T-cell (primary cell): ENCODE data around the gene STK32C. TPM values are rescaled to one million over a fixed set of nuclear protein-coding genes. Genes with fewer than 3 reads are reported as not detected.
A peak's percentile ranks its signal among the peaks of the same experiment; 100 is the strongest.
"Not testable (repeated sequence)": the region's sequence is repeated elsewhere in the genome, so short reads cannot be mapped to it uniquely, and the experiment has no call there.

Source experiments
- ATAC-seq, 4 experiments: fragments of 200-7000 bp in 3 of 4; fragments of 150-1000 bp in 1 of 4; cut with Tn5 transposase; replicated peaks in 1 of 4; 1 replicate in 3 of 4; 2 replicates in 1 of 4; pipeline ENCODE4 v1.10.0; 2021; ENCODE audit warnings: moderate library complexity in 3 of 4, mild to moderate bottlenecking in 2 of 4, moderate number of reproducible peaks in 1 of 4
- CTCF ChIA-PET, 2 donors: fragments of 300-600 bp; sonication (Branson Sonifier 250); formaldehyde crosslinking; loops; one replicate each; lab custom pipeline; 2022; ENCODE audit warnings: antibody characterized with exemption in 2 of 2; lab: Charles Lee
- POLR2A ChIA-PET, 2 donors: fragments of 300-600 bp; sonication (Branson Sonifier 250); formaldehyde crosslinking; loops; one replicate each; lab custom pipeline; 2022; ENCODE audit warnings: antibody characterized with exemption in 2 of 2; lab: Charles Lee
- DNase-seq, 35 experiments: peaks; one replicate each; pipeline versions ENCODE4 v3.0.0 to v3.0.0-alpha.2; 2013 to 2023
- H3K27ac ChIP-seq: one replicate; pipeline ENCODE4 v1.5.1; 2013; ENCODE audit warnings: low read length
- H3K27me3 ChIP-seq, 2 experiments: replicated peaks in 1 of 2; 1 replicate in 1 of 2; 2 replicates in 1 of 2; pipeline versions ENCODE4 v1.6.1 to v1.7.0; 2013; ENCODE audit warnings: low read length in 1 of 2, mixed read lengths in 1 of 2; ENCODE audit not compliant: control insufficient read depth in 2 of 2, insufficient read depth in 2 of 2; ENCODE audit errors: extremely low read depth in 1 of 2
- H3K36me3 ChIP-seq, 2 donors: 1 replicate in 1 of 2; 2 replicates in 1 of 2; pipeline versions ENCODE4 v1.6.1 to v1.7.0; 2013; ENCODE audit warnings: low read length in 1 of 2; ENCODE audit not compliant: control insufficient read depth in 2 of 2, insufficient read depth in 1 of 2; ENCODE audit errors: extremely low read depth in 1 of 2
- H3K4me1 ChIP-seq, 2 experiments: 1 replicate in 1 of 2; 2 replicates in 1 of 2; pipeline versions ENCODE4 v1.6.1 to v1.7.0; 2013; ENCODE audit warnings: low read length in 2 of 2, mixed read lengths in 1 of 2; ENCODE audit not compliant: insufficient read depth in 2 of 2, control insufficient read depth in 1 of 2; ENCODE audit errors: extremely low read depth in 1 of 2
- H3K4me3 ChIP-seq, 2 donors: 1 replicate in 1 of 2; 2 replicates in 1 of 2; pipeline versions ENCODE4 v1.5.1 to v1.7.0; 2013; ENCODE audit warnings: mild to moderate bottlenecking in 2 of 2, low read length in 1 of 2, moderate library complexity in 1 of 2; ENCODE audit not compliant: control insufficient read depth in 1 of 2; ENCODE audit errors: extremely low read depth in 1 of 2
- H3K9me3 ChIP-seq: 2 replicates; pipeline ENCODE4 v1.7.0; 2013
- H3K27ac Mint-ChIP-seq, 2 donors: one replicate each; pipeline ENCODE4 v1.8.0; 2020 to 2021; ENCODE audit warnings: mild to moderate bottlenecking in 2 of 2, mixed read lengths in 2 of 2
- H3K27me3 Mint-ChIP-seq, 2 donors: one replicate each; pipeline ENCODE4 v1.8.0; 2021 to 2022; ENCODE audit warnings: mixed read lengths in 2 of 2
- H3K36me3 Mint-ChIP-seq: one replicate; pipeline ENCODE4 v1.8.0; 2021; ENCODE audit warnings: mixed read lengths
- H3K4me1 Mint-ChIP-seq, 3 donors: one replicate each; pipeline ENCODE4 v1.8.0; 2020 to 2022; ENCODE audit warnings: mixed read lengths in 3 of 3, mild to moderate bottlenecking in 1 of 3
- H3K4me3 Mint-ChIP-seq, 3 donors: one replicate each; pipeline ENCODE4 v1.8.0; 2020 to 2022; ENCODE audit warnings: mild to moderate bottlenecking in 3 of 3, mixed read lengths in 3 of 3, moderate library complexity in 3 of 3
- H3K9me3 Mint-ChIP-seq, 3 donors: one replicate each; pipeline ENCODE4 v1.8.0; 2020 to 2022; ENCODE audit warnings: mixed read lengths in 3 of 3
- WGBS: methylation state at CpG from one replicate; pipeline ENCODE4 v1.1.5; 2013; ENCODE audit warnings: missing lambda C conversion rate; ENCODE audit not compliant: insufficient coverage; 5-methylcytosine and 5-hydroxymethylcytosine counted together
- total RNA-seq, 35 experiments: library from RNA in 6 of 35; stranded (reverse) in 6 of 35; fragments of 120-200 nt in 1 of 35; gene quantifications; one replicate each; pipeline versions ENCODE4 v1.2.1 to v1.2.4 and lab custom pipeline; 2013 to 2026

The STK32C gene
- total RNA-seq, 5 donors from 2014 or later (not counting 1 experiment from before 2014, with no cell fraction given): 5.8 to 16.4 (median 12.2) TPM

- Histone ChIP-seq H3K4me3 (no peak overlapping the region), H3K9me3 (no peaks in the 10 kb centered on the region), H3K4me1 (peaks cover 0 to 8% of the 10 kb centered on the region in 2 experiments), H3K27me3 (peaks cover 0 to 3% of the 10 kb centered on the region in 2 experiments), H3K36me3 (no peaks in the 10 kb centered on the region), H3K27ac (no peak overlapping the region)
- H3K4me3 Mint-ChIP-seq: no peak overlapping the region
- ChIA-PET POLR2A (no interaction called here), CTCF (no interaction called here)
- H3K9me3 Mint-ChIP-seq: peaks cover 0 to 4% (median 0%) of the 10 kb centered on the region in 3 donors
- no peaks in the 10 kb centered on the region for H3K27me3 Mint-ChIP-seq
- peaks cover 8% of the 10 kb centered on the region for H3K36me3 Mint-ChIP-seq
- DNase-seq (peak; percentile 17 to 72 (median 50)), ATAC-seq (peak; percentile 66 to 95 (median 86))
- WGBS: 51% methylated on average over 16 of the region's 16 CpGs
- H3K27ac Mint-ChIP-seq: no peak overlapping the region
- peaks cover 0 to 1% (median 0%) of the 10 kb centered on the region in 3 donors for H3K4me1 Mint-ChIP-seq
These were observed 84.6 kb downstream of the STK32C start for GRCh38 chr10:132223156-132223590.

- Histone ChIP-seq H3K36me3 (no peaks in the 10 kb centered on the region), H3K4me1 (peaks cover 0 to 8% of the 10 kb centered on the region in 2 experiments), H3K27ac (no peak overlapping the region), H3K27me3 (peaks cover 0 to 3% of the 10 kb centered on the region in 2 experiments), H3K9me3 (no peaks in the 10 kb centered on the region), H3K4me3 (no peak overlapping the region)
- DNase-seq (no peak), ATAC-seq (no peak)
- H3K4me1 Mint-ChIP-seq: peaks cover 0 to 1% (median 0%) of the 10 kb centered on the region in 3 donors
- WGBS: 86% methylated on average over 17 of the region's 21 CpGs
- ChIA-PET CTCF (no interaction called here), POLR2A (no interaction called here)
- no peaks in the 10 kb centered on the region for H3K27me3 Mint-ChIP-seq
- H3K36me3 Mint-ChIP-seq: peaks cover 9% of the 10 kb centered on the region
- H3K27ac Mint-ChIP-seq: no peak overlapping the region
- H3K4me3 Mint-ChIP-seq: no peak overlapping the region
- peaks cover 0 to 5% (median 0%) of the 10 kb centered on the region in 3 donors for H3K9me3 Mint-ChIP-seq
These were observed 85.0 kb downstream of the STK32C start for GRCh38 chr10:132222726-132223125.

- POLR2A ChIA-PET, H3K27me3 ChIP-seq, H3K27ac Mint-ChIP-seq, H3K4me1 Mint-ChIP-seq, H3K9me3 ChIP-seq, ATAC-seq, DNase-seq, H3K27me3 Mint-ChIP-seq, H3K36me3 ChIP-seq, H3K4me3 Mint-ChIP-seq, H3K4me1 ChIP-seq, H3K4me3 ChIP-seq, CTCF ChIA-PET, H3K27ac ChIP-seq: not testable (repeated sequence)
- WGBS: 84% methylated on average over 6 of the region's 18 CpGs
- peaks cover 15% of the 10 kb centered on the region for H3K36me3 Mint-ChIP-seq
- H3K9me3 Mint-ChIP-seq: peaks cover 0 to 12% (median 6%) of the 10 kb centered on the region in 3 donors
These were observed 86.8 kb downstream of the STK32C start for GRCh38 chr10:132220996-132221395.

- Mint-ChIP-seq H3K4me1 (peaks cover 0 to 1% (median 0%) of the 10 kb centered on the region in 3 donors), H3K27me3 (no peaks in the 10 kb centered on the region), H3K9me3 (peaks cover 5 to 17% (median 10%) of the 10 kb centered on the region in 3 donors), H3K36me3 (peaks cover 21% of the 10 kb centered on the region), H3K27ac (no peak overlapping the region), H3K4me3 (no peak overlapping the region)
- ATAC-seq: no peak
- Histone ChIP-seq H3K9me3 (no peaks in the 10 kb centered on the region), H3K4me3 (no peak overlapping the region), H3K27ac (no peak overlapping the region), H3K36me3 (no peaks in the 10 kb centered on the region), H3K27me3 (peaks cover 0 to 3% of the 10 kb centered on the region in 2 experiments), H3K4me1 (peaks cover 0 to 8% of the 10 kb centered on the region in 2 experiments)
- CTCF ChIA-PET: no interaction called here
- POLR2A ChIA-PET: no interaction called here
- DNase-seq: no peak
- 99% methylated on average over 7 of the region's 9 CpGs for WGBS
These were observed 87.7 kb downstream of the STK32C start for GRCh38 chr10:132220061-132220460.

- WGBS: 100% methylated on average over 3 of the region's 7 CpGs
- Histone ChIP-seq H3K36me3 (no peaks in the 10 kb centered on the region), H3K9me3 (no peaks in the 10 kb centered on the region), H3K27ac (no peak overlapping the region), H3K4me3 (no peak overlapping the region), H3K27me3 (peaks cover 0 to 3% of the 10 kb centered on the region in 2 experiments), H3K4me1 (peaks cover 0 to 8% of the 10 kb centered on the region in 2 experiments)
- Mint-ChIP-seq H3K27ac (no peak overlapping the region), H3K9me3 (peaks cover 5 to 21% (median 15%) of the 10 kb centered on the region in 3 donors), H3K4me1 (peaks cover 0 to 1% (median 0%) of the 10 kb centered on the region in 3 donors), H3K36me3 (peaks cover 26% of the 10 kb centered on the region), H3K4me3 (no peak overlapping the region), H3K27me3 (no peaks in the 10 kb centered on the region)
- DNase-seq (no peak), ATAC-seq (no peak)
- CTCF ChIA-PET: no interaction called here
- POLR2A ChIA-PET: no interaction called here
These were observed 88.3 kb downstream of the STK32C start for GRCh38 chr10:132219486-132219885.

- CTCF ChIA-PET, DNase-seq, H3K4me3 Mint-ChIP-seq, H3K27ac ChIP-seq, H3K4me1 Mint-ChIP-seq, H3K27ac Mint-ChIP-seq, H3K4me3 ChIP-seq, ATAC-seq, H3K27me3 Mint-ChIP-seq, POLR2A ChIA-PET, H3K27me3 ChIP-seq, H3K4me1 ChIP-seq, H3K9me3 ChIP-seq, H3K36me3 ChIP-seq: not testable (repeated sequence)
- Mint-ChIP-seq H3K36me3 (peaks cover 48% of the 10 kb centered on the region), H3K9me3 (peaks cover 9 to 31% (median 19%) of the 10 kb centered on the region in 3 donors)
- 87% methylated on average over 3 of the region's 3 CpGs for WGBS
These were observed 91.3 kb downstream of the STK32C start for GRCh38 chr10:132216441-132216840.
